WTC11 (cell line): ENCODE results near the gene MARCHF7. TPM values are rescaled to one million over a fixed set of nuclear protein-coding genes. Genes with fewer than 3 reads are reported as not detected.
"Not testable (repeated sequence)": the region's sequence is repeated elsewhere in the genome, so short reads cannot be mapped to it uniquely, and the experiment has no call there.

ENCODE experiments used
- ATAC-seq: fragments of 200-7000 bp; cut with Tn5 transposase; 2 replicates; pipeline ENCODE4 v1.10.0; 2021; ENCODE audit warnings: mild to moderate bottlenecking, moderate library complexity
- CTCF ChIA-PET: fragments of 300-600 bp; sonication (Branson Sonifier 250); formaldehyde crosslinking; loops from one replicate; lab custom pipeline; 2021; ENCODE audit warnings: antibody characterized with exemption; lab: Charles Lee
- POLR2A ChIA-PET: fragments of 350-600 bp; sonication (Branson Sonifier 250); formaldehyde crosslinking; loops from one replicate; lab custom pipeline; 2021; ENCODE audit warnings: antibody characterized with exemption; lab: Charles Lee
- DNase-seq: peaks from one replicate; pipeline ENCODE4 v3.0.0; 2021; ENCODE audit warnings: low spot score
- H3K27ac Mint-ChIP-seq: 2 replicates; pipeline ENCODE4 v1.8.0; 2021; ENCODE audit warnings: mixed read lengths
- H3K27me3 Mint-ChIP-seq: 2 replicates; pipeline ENCODE4 v1.8.0; 2021; ENCODE audit warnings: low read depth, mild to moderate bottlenecking, moderate library complexity, mixed read lengths
- H3K36me3 Mint-ChIP-seq: 2 replicates; pipeline ENCODE4 v1.8.0; 2021; ENCODE audit warnings: mixed read lengths
- H3K4me1 Mint-ChIP-seq: 2 replicates; pipeline ENCODE4 v1.8.0; 2022; ENCODE audit warnings: mixed read lengths
- H3K4me3 Mint-ChIP-seq: 2 replicates; pipeline ENCODE4 v1.8.0; 2021; ENCODE audit warnings: mild to moderate bottlenecking, moderate library complexity, mixed read lengths
- H3K9me3 Mint-ChIP-seq: 2 replicates; pipeline ENCODE4 v1.8.0; 2021; ENCODE audit warnings: mixed read lengths
- CBFB ChIP-seq: sonication (generic); formaldehyde crosslinking; IDR thresholded peaks from 2 replicates; pipeline ENCODE4 v1.8.1; 2022; ENCODE audit warnings: mild to moderate bottlenecking, low read depth, missing genetic modification reagents
- EMX1 ChIP-seq: fragments of 250-450 bp; sonication (Bioruptor Pico); IDR thresholded peaks from 2 replicates; pipeline ENCODE4 v1.8.0; 2021; ENCODE audit warnings: mild to moderate bottlenecking
- ESRRA ChIP-seq: sonication (generic); formaldehyde crosslinking; IDR thresholded peaks from 2 replicates; pipeline ENCODE4 v1.8.1; 2022; ENCODE audit warnings: mild to moderate bottlenecking, missing genetic modification reagents, borderline replicate concordance
- FOXP1 ChIP-seq: sonication (generic); formaldehyde crosslinking; IDR thresholded peaks from 2 replicates; pipeline ENCODE4 v1.8.0; 2022; ENCODE audit warnings: missing genetic modification reagents, mild to moderate bottlenecking, moderate library complexity, borderline replicate concordance
- FOXP4 ChIP-seq: sonication (generic); formaldehyde crosslinking; IDR thresholded peaks from 2 replicates; pipeline ENCODE4 v1.8.0; 2022; ENCODE audit warnings: mild to moderate bottlenecking, missing genetic modification reagents
- GRHL2 ChIP-seq: fragments of 250-450 bp; sonication (Bioruptor Pico); IDR thresholded peaks from 2 replicates; pipeline ENCODE4 v1.8.0; 2022; ENCODE audit warnings: mild to moderate bottlenecking, moderate library complexity; ENCODE audit not compliant: insufficient replicate concordance, severe bottlenecking
- KAT7 ChIP-seq: sonication (generic); formaldehyde crosslinking; IDR thresholded peaks from 2 replicates; pipeline ENCODE4 v1.8.1; 2023; ENCODE audit warnings: missing genetic modification reagents, mild to moderate bottlenecking, borderline replicate concordance
- NR3C1 ChIP-seq: sonication (generic); formaldehyde crosslinking; conservative IDR thresholded peaks from 2 replicates; pipeline ENCODE4 v1.8.1; 2023; ENCODE audit warnings: low read depth, mild to moderate bottlenecking, missing genetic modification reagents
- RORB ChIP-seq: fragments of 250-450 bp; sonication (Bioruptor Pico); IDR thresholded peaks from 2 replicates; pipeline ENCODE4 v1.9.0; 2021; ENCODE audit warnings: mild to moderate bottlenecking
- SOX15 ChIP-seq: fragments of 250-450 bp; sonication (Bioruptor Pico); IDR thresholded peaks from 2 replicates; pipeline ENCODE4 v1.9.0; 2021; ENCODE audit warnings: mild to moderate bottlenecking
- SP1 ChIP-seq: sonication (generic); formaldehyde crosslinking; conservative IDR thresholded peaks from 2 replicates; pipeline ENCODE4 v1.8.1; 2022; ENCODE audit warnings: missing genetic modification reagents
- ZBTB43 ChIP-seq: sonication (generic); formaldehyde crosslinking; IDR thresholded peaks from 2 replicates; pipeline ENCODE4 v1.8.1; 2023; ENCODE audit warnings: mild to moderate bottlenecking, missing genetic modification reagents
- ZNF263 ChIP-seq: sonication (generic); formaldehyde crosslinking; IDR thresholded peaks from 2 replicates; pipeline ENCODE4 v1.8.1; 2022; ENCODE audit warnings: low read depth, mild to moderate bottlenecking, moderate library complexity, missing genetic modification reagents
- ZNF281 ChIP-seq: sonication (generic); formaldehyde crosslinking; IDR thresholded peaks from 2 replicates; pipeline ENCODE4 v1.8.0; 2023; ENCODE audit warnings: mild to moderate bottlenecking, missing genetic modification reagents
- ZNF425 ChIP-seq: fragments of 250-450 bp; sonication (Bioruptor Pico); conservative IDR thresholded peaks from 2 replicates; pipeline ENCODE4 v1.9.0; 2021; ENCODE audit warnings: mild to moderate bottlenecking
- ZNF671 ChIP-seq: fragments of 250-450 bp; sonication (Bioruptor Pico); IDR thresholded peaks from 2 replicates; pipeline ENCODE4 v1.8.0; 2021; ENCODE audit warnings: mild to moderate bottlenecking
- ZSCAN18 ChIP-seq: fragments of 250-450 bp; sonication (Bioruptor Pico); IDR thresholded peaks from 2 replicates; pipeline ENCODE4 v2.1.2; 2022; ENCODE audit warnings: mild to moderate bottlenecking, moderate library complexity
- total RNA-seq: library from RNA; stranded (reverse); gene quantifications from 3 replicates; pipeline ENCODE4 v1.2.3, GENCODE V29; 2021

MARCHF7 gene
- total RNA-seq, 1 experiment from 2014 or later: 84.0 TPM

GRCh38 chr2:159712143-159712928 is at the start of gene MARCHF7 (continued):
- peak; percentile 37; the same call in 1 of the 2 replicates for TF ChIP-seq ESRRA
- TF ChIP-seq ZNF263 (CRISPR knock-in tag): no peak
- TF ChIP-seq KAT7 (CRISPR knock-in tag): peak; percentile 98
- no peak for TF ChIP-seq SOX15
- peak; percentile 93 for TF ChIP-seq ZNF281 (CRISPR knock-in tag)
- TF ChIP-seq FOXP1 (CRISPR knock-in tag): peak; percentile 86; the same call in 1 of the 2 replicates
- TF ChIP-seq NR3C1 (CRISPR knock-in tag): 0 out of 2 replicates have a peak, but pooled peaks have one; percentile 30
- TF ChIP-seq GRHL2: no peak
- TF ChIP-seq FOXP4: peak; percentile 31; the same call in 1 of the 2 replicates
- TF ChIP-seq RORB (CRISPR knock-in tag): no peak
- no peak for TF ChIP-seq ZBTB43 (CRISPR knock-in tag)
- TF ChIP-seq ZSCAN18: no peak
- TF ChIP-seq SP1: peak; percentile 51
- no peak for TF ChIP-seq ZNF425 (CRISPR knock-in tag)
- TF ChIP-seq EMX1 (CRISPR knock-in tag): 0 out of 2 replicates have a peak, but pooled peaks have one; percentile 40
- no peak for TF ChIP-seq ZNF671 (CRISPR knock-in tag)
- no peak for TF ChIP-seq CBFB (CRISPR knock-in tag)

- ATAC-seq, H3K27me3 Mint-ChIP-seq, H3K36me3 Mint-ChIP-seq, CTCF ChIA-PET, H3K9me3 Mint-ChIP-seq, H3K4me1 Mint-ChIP-seq, POLR2A ChIA-PET, H3K27ac Mint-ChIP-seq, DNase-seq, H3K4me3 Mint-ChIP-seq: not testable (repeated sequence)
These were observed 44.9 kb upstream of the MARCHF7 start for GRCh38 chr2:159667423-159667822.
